Limb (tissue), 2 donors: ENCODE measurements around the gene FAM180B.
A peak's percentile ranks its signal among the peaks of the same experiment; 100 is the strongest.

Source experiments
- DNase-seq, 2 donors: peaks; one replicate each; pipeline ENCODE4 v3.0.0-alpha.2; 2016; ENCODE audit errors: extremely low spot score in 2 of 2

Gene FAM180B

DNA sequence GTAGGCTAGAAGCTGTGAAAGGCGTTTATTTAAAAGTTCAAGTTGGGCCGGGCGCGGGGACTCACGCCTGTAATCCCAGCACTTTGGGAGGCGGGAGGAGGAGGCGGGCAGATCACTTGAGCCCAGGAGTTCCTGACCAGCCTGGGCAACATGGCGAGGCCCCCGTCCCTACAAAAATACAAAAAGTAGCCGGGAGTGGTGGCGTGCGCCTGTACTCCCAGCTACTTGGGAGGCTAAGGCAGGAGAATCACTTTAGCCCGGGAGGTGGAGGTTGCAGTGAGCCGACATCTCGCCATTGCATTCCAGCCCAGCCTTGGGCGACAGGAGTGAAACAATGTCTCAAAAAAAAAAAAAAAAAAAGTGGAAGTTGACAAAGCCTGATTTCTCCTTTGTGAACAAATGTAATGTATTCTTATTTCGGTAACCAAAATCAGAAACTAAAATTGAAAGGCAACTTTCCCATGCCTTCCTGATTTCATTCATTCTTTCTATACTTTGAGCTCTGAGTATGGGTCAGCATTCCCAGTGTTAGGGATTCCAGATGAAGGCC lies 20.3 kb upstream of the FAM180B start:
- no peak for DNase-seq

DNA sequence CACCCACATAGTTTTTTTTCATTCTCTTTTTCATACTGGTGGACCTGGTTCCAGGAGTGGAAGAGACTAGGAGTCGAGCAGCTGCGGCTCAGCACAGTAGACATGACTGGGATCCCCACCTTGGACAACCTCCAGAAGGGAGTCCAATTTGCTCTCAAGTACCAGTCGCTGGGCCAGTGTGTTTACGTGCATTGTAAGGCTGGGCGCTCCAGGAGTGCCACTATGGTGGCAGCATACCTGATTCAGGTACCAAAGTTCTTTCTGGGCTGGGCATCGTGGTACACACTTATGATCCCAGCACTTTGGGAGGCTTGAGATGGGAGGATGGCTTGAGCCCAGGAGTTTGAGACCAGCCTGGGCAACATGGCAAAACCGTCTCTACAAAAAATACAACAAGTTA lies 16.8 kb upstream of the FAM180B start:
- DNase-seq, result no peak

DNA sequence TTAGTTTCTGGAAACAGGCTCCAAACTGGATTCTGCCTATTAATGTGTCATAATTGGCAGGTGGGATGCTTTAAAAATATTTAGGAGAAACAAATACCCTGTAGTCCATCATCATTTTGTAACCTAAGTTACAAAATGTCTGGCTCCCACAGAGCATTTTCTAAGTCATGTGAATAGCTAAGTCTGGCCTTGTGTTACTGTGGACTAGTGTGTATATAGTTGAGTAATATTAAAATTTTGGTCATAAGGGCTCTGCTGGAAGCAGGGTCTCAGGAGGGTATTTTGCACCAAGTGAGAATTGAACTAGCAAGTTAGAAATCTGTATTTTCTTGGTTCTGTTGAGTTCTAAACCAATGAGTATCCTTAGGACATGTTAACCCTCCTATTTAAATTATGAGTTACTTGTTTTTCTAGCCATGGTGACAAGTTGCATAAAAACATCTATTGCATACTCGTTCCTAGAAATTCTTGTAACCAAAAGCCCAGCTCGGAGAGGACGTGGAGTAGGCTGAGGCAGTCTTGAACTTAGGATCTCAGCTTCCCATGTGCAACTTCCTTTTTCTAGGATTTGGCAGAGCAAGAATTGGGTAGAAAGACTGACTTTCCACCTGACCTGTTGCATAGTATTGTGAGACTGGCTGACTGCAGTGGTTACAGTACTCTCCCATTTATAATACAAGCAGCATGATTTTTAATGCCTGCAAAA lies 15.7 kb upstream of the FAM180B start:
- DNase-seq, result no peak

DNA sequence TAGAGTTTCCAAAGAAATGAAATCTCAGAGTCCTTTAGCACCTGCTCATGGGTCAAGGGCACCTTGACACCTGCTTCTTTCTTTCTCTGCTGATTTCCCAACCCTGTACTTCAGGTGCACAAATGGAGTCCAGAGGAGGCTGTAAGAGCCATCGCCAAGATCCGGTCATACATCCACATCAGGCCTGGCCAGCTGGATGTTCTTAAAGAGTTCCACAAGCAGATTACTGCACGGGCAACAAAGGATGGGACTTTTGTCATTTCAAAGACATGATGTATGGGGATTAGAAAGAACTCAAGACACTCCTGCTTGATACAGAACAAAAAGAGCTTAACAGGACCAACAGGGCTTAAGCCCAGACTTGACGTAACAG lies 15.1 kb upstream of the FAM180B start:
- DNase-seq, result no peak

DNA sequence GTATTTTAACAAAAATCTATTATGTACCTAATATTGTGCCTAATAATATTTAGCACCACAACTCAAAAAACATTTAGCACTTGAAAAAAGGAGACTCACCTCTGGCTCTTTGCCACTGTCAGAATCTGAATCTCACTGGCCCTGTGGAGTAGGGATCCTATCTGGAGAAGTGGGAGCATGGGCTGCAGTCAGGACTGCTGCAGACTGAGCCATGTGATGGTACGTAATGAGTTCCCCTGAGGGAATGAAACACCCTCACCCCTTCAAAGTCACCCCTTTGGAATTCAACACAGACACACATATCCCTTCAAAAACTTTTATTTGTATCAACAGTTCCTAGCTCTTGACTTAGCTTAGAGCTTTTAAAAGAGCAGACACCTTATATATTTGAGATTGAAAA lies 14.6 kb upstream of the FAM180B start:
- DNase-seq, result no peak

DNA sequence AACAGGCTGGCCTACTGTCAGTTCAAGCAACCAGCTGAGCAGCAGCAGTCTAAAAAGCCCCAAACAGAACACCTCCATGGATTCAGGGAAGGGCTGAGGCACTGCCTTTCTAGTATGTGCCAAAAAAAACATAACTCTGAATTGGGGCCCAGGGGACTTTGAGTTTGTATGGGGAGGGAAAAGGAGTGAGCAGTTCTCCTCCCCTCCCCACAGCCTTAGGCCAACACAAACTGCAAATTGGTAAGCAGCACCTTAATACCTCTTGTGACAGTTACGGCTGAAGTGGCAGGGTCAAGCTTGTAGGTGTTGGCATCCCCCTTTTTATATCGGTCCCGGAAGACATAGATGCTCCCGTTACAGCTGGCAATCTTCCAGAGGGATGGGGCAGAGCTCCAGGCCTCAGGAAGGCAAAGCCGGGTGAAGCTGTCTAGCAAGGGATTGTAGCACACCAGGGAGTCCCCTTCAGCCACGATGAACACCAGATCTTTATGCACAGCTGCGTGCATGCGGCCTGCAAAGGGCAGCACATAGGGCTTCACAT lies 13.7 kb upstream of the FAM180B start:
- no peak for DNase-seq

DNA sequence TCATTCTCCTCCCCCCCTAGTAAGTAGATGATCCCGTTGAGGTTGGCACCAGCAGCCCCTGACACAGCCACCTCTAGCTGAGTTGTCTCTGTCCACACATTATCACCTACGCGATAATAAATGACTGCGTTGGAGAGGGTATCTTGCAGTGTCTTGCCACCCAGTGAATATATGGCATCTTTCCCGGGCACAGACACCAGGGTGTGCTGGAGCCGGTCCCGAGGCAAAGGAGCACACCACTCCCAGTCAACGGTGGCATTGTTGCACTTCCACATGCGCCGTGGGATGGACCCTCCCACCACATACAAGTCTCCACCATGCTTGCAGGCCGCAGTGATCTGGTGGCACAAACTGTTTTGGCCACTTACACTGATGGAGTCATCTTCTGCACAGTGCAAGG lies 13.2 kb upstream of the FAM180B start:
- no peak for DNase-seq

DNA sequence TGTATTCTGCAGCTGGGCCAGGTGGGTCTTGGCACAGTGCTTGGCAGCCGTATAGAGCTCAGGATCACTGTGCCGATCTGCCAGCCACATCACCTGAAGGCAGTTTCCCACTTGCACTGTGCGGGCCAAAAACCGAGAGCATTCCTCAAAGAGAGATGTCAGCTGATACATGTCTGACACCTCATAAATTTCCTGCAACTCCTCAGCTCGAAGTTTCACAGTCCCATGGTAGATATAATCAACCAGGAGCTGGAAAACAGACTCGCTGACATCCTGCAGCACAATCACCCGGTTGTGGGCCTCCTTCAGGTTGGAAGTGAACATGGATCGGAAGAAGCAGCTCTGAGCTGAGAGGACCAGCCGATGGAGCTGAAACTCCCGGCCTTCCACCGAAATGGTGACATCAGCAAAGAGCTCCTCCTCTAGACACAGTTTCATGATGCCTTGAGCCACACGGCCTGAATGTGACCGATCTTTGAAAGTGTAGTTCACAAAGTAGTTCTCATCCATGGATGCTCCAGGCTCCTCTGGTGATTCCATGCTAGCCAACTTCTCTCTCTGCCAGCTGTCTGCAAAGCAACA lies 8.9 kb upstream of the FAM180B start:
- no peak for DNase-seq

DNA sequence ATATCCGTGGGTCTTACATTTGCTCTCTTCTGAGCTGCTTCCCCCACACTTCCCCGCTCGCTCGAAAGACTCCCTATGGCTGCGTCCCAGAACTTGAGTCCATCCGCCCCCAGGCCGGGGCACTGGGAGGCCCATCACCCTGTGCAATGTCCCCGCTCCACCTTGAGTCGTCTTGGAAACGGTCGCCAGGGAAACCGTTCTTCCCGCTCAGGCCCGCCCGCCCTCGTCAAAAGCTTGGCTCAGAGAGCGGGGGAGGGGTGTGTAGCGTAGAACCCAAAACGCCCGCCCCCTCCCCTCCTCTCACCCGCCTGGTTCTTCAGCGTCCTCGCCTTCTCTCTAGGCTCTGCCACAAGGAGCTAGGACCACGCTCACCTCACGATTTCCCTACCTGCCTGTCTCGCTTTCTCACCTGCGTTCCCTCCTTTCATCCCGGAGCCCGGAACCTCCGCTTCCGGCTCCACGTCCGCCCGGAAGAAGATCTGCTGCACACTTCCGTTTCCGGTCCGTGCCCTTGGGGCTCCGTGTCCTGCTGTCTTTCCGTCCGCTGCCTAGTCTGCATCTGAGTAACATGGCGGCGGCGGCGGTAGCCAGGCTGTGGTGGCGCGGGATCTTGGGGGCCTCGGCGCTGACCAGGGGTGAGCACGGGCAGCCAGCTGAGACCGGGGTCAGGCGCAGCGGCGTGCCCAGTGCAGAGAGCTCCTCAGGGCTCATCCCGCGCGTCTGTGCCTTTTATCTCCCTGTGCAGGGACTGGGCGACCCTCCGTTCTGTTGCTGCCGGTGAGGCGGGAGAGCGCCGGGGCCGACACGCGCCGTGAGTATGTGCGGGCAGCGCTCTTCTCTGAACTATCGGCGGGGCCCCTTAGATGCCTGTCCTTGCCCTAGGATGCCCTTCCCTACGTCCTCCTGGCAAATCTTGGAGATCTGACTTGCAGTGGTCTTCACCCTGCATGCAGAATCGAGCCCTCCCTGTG lies 7.7 kb upstream of the FAM180B start, which contains the start of the genes KBTBD4 and NDUFS3:
KBTBD4 (minus strand) TSS at position 447 of the 971 bp plus-strand sequence; CDS start at position 428, 19 bp downstream.
NDUFS3 (plus strand) TSS at position 551 of the 971 bp plus-strand sequence; CDS start at position 569, 18 bp downstream.
- peak; percentile 89 to 94 for DNase-seq

DNA sequence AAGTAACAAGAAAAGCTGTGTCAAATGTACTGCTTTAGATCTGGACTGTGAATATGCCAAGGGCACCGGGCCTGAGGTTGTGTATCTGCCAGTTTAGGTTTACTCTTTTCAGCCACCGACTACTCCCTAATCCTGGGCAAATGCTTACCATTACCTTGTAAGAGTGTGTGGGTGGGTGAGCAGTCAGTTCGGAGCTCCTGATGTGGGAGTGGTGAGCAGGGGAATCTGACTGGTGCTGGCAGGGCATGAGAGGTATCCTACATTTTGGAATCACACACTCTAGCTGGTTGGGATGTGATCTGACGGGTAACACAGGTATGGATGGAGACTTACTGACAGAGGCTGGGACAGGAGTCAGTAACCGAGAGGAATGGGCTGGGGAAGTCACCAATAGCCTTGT lies 2.6 kb upstream of the FAM180B start:
- no peak for DNase-seq

DNA sequence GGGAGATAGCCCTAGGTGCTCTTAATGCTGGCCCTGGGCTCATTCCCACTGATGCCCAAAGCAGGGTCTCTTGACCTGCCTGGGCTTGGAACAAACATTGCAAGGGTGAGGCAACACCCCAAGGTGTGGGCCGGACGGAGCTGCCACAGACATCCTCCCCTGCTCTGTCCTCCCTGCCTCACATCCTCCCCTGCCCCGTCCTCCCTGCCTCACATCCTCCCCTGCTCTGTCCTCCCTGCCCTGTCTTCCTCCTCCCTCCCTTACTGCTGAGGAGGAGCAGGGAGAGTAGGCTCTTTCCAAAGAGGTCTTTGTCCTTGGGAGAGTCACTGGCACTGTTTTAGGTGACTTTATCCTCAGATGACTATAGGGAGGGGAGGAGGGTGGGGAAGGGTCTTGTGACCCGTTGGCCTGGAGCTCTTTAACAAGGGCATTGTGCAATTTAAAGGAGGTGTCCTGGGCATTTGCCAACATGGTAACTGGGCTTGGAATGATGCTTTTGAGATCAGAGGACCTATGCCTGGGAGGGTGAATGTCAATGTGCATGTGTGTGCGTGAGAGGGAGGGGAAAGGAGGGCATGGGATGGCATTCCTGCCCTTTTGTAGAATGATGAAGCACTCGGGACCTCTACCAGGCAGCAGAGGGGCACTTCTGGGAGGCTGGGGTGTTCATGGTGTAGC lies 700 bp downstream of the FAM180B start:
- DNase-seq, result no peak

DNA sequence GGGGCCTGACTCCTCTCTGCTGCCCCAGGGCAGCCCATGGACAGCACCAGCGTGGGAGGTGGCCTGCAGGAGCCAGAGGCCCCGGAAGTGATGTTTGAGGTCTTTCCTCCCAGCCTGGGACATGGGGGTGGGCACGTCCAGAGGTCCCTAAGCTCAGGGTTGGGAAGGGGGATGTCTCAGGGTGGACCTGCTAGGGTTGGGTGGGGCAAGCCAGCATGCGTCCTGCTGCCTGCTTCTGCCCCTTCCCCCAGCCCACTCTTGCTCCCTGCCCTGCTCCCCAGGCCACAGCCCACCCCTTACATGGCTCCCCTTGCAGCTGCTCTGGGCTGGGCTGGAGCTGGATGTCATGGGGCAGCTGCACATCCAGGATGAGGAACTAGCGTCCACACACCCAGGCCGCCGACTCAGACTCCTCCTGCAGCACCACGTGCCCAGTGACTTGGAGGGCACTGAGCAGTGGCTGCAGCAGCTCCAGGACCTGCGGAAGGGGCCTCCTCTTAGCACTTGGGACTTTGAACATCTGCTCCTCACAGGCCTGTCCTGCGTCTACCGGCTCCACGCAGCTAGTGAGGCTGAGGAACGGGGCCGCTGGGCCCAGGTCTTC lies 1.3 kb downstream of the FAM180B start:
- no peak for DNase-seq

DNA sequence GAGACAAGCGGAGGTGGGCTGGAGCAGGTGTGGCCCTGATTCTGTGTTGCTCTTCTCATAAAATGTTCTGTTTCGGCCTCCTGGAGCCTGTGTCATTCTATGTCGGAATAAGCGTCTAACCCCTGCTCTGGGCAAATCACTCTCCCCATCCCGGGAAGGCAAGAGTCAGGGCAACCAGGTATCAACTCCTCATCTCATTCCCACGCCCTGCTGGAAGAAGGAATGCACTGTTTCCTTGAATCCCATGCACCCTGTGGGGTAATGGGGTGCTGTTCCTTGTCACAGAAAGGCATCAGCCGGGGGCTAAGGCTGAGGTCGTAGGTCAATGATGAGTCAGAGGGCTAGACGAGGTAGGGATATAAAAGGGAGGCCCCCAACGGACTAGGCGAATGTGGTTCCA lies 2.6 kb downstream of the FAM180B start:
- no peak for DNase-seq

DNA sequence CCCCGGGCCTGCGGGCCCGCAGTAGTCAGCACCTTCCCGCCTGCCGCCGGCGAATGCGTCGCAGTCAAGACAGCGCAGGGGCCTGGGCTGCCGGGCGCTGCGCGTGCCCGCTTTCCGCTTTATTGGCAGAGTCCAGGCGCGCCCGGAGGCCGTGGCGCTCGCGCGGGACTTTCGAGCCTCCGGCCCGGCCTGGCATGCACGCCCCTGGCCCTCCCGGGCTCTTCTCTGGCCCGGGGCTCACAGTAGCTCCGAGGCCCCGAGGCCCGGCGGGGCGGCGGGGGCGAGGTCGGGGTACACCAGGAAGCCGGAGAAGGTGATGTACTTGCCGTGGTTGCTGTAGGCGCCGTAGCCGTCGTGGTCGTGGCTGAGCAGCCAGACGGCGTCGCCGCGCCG lies 3.1 kb downstream of the FAM180B start:
- no peak for DNase-seq

DNA sequence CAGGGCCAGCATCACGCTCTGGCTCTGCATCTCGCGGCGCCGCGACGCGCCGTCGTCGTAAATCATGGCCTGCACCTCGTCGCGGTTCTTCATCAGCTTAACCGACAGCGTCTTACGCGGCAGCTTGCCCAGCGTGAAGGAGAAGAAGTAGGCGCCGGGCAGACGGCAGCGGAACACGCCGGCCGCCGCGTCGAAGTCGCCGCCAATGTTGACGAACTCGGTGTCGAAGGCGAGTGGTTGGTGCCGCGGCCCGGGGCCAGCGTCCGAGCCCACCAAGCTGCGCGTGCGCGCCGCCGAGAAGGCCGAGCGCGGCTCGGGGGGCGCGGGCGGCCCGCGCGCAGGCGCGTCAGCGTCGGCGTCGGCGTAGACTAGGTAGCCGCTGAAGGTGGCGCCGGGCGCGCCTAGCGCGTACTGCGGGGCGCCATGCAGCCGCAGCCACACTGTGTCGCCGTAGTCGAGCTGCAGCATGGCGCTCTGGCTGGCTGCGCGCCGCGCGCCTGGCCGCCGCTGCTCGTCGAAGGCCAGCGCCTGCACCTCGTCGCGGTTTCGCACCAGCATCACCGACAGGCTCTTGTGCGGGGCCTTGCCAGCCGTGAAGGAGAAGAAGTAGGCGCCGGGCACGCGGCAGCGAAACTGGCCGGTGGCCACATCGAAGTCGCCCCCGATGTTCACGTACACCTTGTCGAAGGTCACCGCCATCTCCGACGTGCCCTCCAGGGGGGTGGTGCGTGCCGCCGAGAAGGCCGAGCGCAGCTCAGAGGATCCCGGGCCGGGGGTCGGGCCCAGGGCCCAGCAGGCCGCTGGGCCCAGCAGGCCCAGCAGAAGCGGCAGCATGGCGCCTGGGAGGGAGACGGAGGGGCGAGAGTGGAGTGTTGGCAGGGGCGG lies 3.7 kb downstream of the FAM180B start:
- peak; percentile 69 to 84 for DNase-seq

DNA sequence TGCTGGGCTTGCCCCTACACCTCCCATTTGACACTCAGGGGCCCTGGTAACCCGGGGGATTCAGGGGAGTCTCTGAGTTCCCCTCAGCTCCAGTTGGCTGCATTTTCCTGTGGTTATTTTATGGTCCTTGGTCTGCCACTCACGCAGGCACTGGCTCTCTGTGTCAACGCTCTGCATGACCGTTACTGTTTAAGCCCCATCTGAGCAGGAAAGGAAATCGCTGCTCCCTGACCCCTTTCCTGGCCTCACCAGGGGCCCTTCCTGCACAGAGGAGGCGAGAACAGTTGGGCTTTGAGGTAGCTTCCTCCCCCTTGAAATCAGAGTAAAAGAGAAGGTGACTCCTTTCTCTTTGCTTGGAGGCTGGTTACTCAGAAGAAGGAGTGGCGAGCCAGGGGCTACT lies 5.3 kb downstream of the FAM180B start:
- DNase-seq, result no peak

DNA sequence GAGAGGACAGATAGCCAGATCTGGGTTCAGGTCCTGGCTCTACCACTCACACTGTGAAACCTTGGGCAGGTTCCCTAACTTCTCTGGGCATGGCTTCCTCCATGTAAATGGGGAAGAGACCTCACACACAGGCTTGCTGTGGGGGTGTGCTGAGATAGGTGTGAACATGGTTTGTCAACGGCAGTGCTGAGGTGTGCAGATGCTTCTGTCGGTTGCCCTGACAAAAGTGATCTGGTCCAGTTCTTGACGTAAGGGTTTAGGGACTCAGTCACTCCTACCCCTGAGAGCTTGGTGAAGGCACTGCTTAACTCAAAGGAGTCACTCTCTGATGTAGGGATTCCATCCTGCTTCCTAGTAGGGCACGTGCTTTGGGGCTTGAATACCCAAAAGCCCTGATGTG lies 5.8 kb downstream of the FAM180B start:
- no peak for DNase-seq

DNA sequence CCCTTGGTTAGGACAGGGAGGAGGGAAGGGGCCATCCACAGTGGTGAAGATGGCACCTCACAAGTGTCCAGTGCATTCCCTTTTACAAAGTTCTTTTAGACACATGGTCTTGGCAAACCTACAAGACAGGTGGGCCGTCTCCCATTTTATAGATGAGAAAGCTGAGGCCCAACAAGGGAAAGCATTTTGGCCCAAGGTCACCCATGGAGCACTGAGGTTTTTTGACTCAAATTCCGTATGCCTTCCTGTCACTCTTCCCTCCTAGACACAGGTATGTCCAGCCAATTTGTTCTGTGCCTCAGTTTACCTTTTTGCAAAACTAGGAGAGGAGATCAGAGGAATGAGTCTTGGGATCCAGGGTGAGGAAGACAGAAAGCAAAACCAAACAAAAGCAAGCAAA lies 6.5 kb downstream of the FAM180B start:
- no peak for DNase-seq

DNA sequence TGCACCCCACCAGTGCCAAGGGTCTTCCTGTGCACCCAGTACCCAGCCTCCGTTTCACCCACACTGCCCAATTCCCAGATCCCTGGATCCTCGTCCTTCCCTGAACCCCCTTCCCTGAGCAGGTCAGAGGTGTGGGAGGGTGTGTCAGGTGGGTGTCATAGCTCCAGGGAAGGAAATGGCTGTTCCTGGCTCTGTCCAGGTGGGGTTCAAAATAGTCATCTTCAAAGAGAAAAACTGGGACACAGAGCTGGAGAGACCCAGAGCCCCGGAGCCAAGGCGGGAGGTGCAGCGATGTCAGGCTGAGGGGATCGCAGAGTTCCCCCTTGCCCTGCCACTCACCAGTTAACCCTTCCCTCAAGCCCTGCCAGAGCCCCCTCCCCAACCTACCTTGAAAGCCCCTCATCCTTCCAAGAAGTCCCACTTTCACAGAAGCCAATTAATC lies 7.0 kb downstream of the FAM180B start:
- DNase-seq, result no peak
